H1 (cell line): ENCODE results near the gene DAB2IP. TPM values are rescaled to one million over a fixed set of nuclear protein-coding genes. Genes with fewer than 3 reads are reported as not detected.

Experiments used
- ASH2L ChIP-seq: fragments of 200-600, 300-600 bp; sonication (generic); IDR thresholded peaks from one replicate; pipeline ENCODE4 v1.7.1; 2017; ENCODE audit warnings: low read length
- BCL11A ChIP-seq, 2 experiments: IDR thresholded peaks; one replicate each; pipeline ENCODE4 v1.6.1; 2011; ENCODE audit warnings: low read depth in 2 of 2, low read length in 2 of 2, mild to moderate bottlenecking in 2 of 2
- EGR1 ChIP-seq: IDR thresholded peaks from 2 replicates; pipeline ENCODE4 v1.6.1; 2011; ENCODE audit warnings: low read depth, low read length, borderline replicate concordance
- RAD21 ChIP-seq, 2 experiments: IDR thresholded peaks in 1 of 2; conservative IDR thresholded peaks in 1 of 2; 2 replicates each; pipeline ENCODE4 v1.6.1; 2011; ENCODE audit warnings: low read depth in 2 of 2, low read length in 2 of 2, improper control_type of control experiment in 1 of 2, inconsistent platforms in 1 of 2, mild to moderate bottlenecking in 1 of 2, moderate library complexity in 1 of 2
- polyA plus RNA-seq, 7 experiments: library from polyadenylated mRNA; depleted of rRNA in 3 of 7; stranded (reverse) in 5 of 7; unstranded in 2 of 7; fragments of >200 nt in 5 of 7; fragments of 200-250 nt in 2 of 7; gene quantifications; 1 replicate in 5 of 7; 2 replicates in 1 of 7; 4 replicates in 1 of 7; pipeline versions ENCODE4 v1.2.1 to v1.2.3, GENCODE V29; 2011 to 2013; ENCODE audit warnings: missing spikeins in 2 of 7, mixed read lengths in 2 of 7
- total RNA-seq: library from RNA; stranded (reverse); fragmentation: NEBNext Ultra II Directional; extraction: Animal tissue kit (Norgen Biotek cat#: 25700); gene quantifications from 2 replicates; pipeline ENCODE4 v1.2.1, GENCODE V29; 2021
- TF ChIP-seq, protein P1 (sequence below), 3 experiments: IDR thresholded peaks; 1 replicate in 2 of 3; 2 replicates in 1 of 3; pipeline versions ENCODE4 v1.5.1 to v1.6.1; 2011; ENCODE audit warnings: low read length in 3 of 3, mild to moderate bottlenecking in 3 of 3, inconsistent platforms in 2 of 3, low read depth in 1 of 3, moderate library complexity in 1 of 3; ENCODE audit not compliant: insufficient read depth in 1 of 3; ENCODE audit errors: control extremely low read depth in 1 of 3

The DAB2IP gene
- total and polyA plus RNA-seq, 2 of the 8 experiments (the other 6 are each of a cell fraction or from before 2014, with no cell fraction given) = 19.7 to 39.5 TPM

DNA sequence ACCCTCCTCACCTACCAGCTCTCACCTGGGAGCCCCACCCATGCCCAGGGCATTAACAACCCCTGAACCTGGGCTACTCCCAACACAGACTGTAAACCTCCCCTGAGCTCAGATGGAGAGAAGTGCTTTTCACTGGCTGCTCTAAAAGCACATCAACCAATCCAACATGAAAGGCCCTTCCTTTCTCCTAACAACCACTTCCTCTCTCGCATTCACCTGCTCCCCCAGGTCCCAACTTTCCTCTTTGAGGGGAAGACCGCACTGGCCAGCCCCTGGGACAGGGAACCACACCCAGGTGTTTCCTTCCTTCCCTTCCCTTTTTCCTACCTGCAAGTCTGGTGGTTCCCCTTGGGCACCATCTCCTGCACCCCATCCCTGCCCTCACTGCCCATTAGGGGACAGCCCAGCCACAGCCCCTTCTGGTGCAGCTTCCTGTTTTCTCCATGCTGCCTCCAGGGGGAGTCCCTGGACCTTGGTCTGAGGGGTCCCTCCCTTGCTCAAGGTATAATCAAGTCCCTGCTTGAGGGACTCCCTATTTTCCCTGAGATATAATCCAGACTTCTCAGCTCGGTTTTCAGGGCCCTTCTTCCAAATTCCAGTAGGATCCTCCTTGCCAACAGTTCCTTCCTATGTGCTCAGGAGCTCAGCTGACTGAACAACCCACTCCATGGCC, 30.5 kb upstream of the DAB2IP start (continued):
- TF ChIP-seq, protein P1, sequence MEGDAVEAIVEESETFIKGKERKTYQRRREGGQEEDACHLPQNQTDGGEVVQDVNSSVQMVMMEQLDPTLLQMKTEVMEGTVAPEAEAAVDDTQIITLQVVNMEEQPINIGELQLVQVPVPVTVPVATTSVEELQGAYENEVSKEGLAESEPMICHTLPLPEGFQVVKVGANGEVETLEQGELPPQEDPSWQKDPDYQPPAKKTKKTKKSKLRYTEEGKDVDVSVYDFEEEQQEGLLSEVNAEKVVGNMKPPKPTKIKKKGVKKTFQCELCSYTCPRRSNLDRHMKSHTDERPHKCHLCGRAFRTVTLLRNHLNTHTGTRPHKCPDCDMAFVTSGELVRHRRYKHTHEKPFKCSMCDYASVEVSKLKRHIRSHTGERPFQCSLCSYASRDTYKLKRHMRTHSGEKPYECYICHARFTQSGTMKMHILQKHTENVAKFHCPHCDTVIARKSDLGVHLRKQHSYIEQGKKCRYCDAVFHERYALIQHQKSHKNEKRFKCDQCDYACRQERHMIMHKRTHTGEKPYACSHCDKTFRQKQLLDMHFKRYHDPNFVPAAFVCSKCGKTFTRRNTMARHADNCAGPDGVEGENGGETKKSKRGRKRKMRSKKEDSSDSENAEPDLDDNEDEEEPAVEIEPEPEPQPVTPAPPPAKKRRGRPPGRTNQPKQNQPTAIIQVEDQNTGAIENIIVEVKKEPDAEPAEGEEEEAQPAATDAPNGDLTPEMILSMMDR (IDR thresholded peaks at IDR 0.05; ENCODE audit: control extremely low read depth in 1 of 3, insufficient read depth in 1 of 3, low read depth in 1 of 3, low read length in 3 of 3) = peak; percentile 84 to 92 (median 87)
- TF ChIP-seq EGR1 (no peak), ASH2L (no peak), BCL11A (IDR thresholded peaks at IDR 0.05; ENCODE audit: low read depth in 2 of 2, low read length in 2 of 2) (no peak), RAD21 (IDR thresholded peaks at IDR 0.05 in 1 of 2, conservative IDR thresholded peaks at IDR 0.05 in 1 of 2; ENCODE audit: low read depth in 2 of 2, low read length in 2 of 2) (peak; percentile 68 to 83)
